Myometrial cell (primary cell): ENCODE results near the gene CFHR4. TPM values are rescaled to one million over a fixed set of nuclear protein-coding genes. Genes with fewer than 3 reads are reported as not detected.

Experiments used
- total RNA-seq: library from RNA; depleted of rRNA; stranded (reverse); fragments of >200 nt; gene quantifications from 2 replicates; pipeline ENCODE4 v1.2.3, GENCODE V29; 2015

The CFHR4 gene
- not detected in 2 replicates for total RNA-seq

DNA sequence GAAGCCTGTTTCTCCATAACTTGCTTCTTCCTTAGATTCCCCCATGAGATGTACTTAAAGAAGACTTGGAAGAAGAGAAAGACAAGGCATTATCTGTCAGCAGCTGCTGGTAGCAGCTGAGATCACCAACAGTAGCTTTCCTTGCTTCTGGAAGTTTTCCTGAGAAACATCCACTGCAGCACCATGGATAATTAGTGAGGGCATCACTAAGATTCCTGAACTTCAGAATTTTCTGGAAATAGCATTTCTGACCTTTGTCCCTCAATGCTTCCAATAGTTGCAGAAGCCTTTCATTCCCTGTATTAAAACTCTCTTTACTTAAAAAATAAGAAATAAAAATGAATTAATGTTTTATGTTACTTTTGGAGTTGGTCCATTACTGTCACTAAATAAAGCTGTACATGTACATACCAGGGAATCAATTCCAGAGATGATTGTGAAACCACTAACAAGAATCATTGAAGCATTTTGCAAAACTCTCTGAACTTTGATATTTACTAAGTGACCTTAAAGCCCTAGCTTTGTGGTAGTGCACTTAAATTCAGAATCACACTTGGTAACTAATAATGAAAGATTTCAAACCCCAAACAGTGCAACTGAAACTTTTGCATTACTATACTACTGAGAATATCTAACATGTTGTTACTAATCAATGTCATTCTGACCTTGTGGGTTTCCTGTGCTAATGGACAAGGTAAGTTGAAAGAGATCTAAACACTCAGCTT is at the start of gene CFHR4:
CFHR4 (plus strand) TSS at position 538 of the 725 bp plus-strand sequence; CDS start at position 637, 99 bp downstream.

GRCh38 chr1:196943568-196943967 is 55.7 kb downstream of the CFHR4 start, which contains the start of gene CFHR2:
TSS of gene CFHR2 (plus strand) at chr1:196943738. CDS start at chr1:196943881, 143 bp downstream.

Other genes with a start within 250 kb of the CFHR4 start
- 94.0 and 122 TPM in 2 replicates for gene CFH, start 236.0 kb upstream of the CFHR4 start, total RNA-seq
- gene CFHR3, start 113.2 kb upstream of the CFHR4 start, total RNA-seq: not detected in 2 replicates
- 0.29 TPM in 1 of 2 replicates, not detected in the other for gene CFHR1, start 68.3 kb upstream of the CFHR4 start, total RNA-seq
- gene CFHR2, start 55.7 kb downstream of the CFHR4 start, total RNA-seq: not detected in 2 replicates
- not detected in 2 replicates for gene CFHR5, start 89.5 kb downstream of the CFHR4 start, total RNA-seq
- not detected in 2 replicates for gene F13B, start 179.2 kb downstream of the CFHR4 start, total RNA-seq